Activated T-helper 17 cell treated with anti-CD3 and anti-CD28 coated beads, Interleukin-2, amount 50 U/mL, for 72 hours (primary cell): ENCODE data around the gene CSDE1. TPM values are rescaled to one million over a fixed set of nuclear protein-coding genes. Genes with fewer than 3 reads are reported as not detected.
A peak's percentile ranks its signal among the peaks of the same experiment; 100 is the strongest.

Experiments used
- ATAC-seq: fragments of 150-1000 bp; cut with Tn5 transposase; replicated peaks from 2 replicates; pipeline ENCODE4 v1.10.0; 2021; ENCODE audit warnings: mild to moderate bottlenecking, moderate library complexity
- H3K27ac Mint-ChIP-seq: one replicate; pipeline ENCODE4 v1.8.0; 2022; ENCODE audit warnings: mixed read lengths
- H3K27me3 Mint-ChIP-seq: one replicate; pipeline ENCODE4 v1.8.0; 2022; ENCODE audit warnings: mixed read lengths
- H3K36me3 Mint-ChIP-seq: one replicate; pipeline ENCODE4 v1.8.0; 2022; ENCODE audit warnings: low read depth, mild to moderate bottlenecking, mixed read lengths
- H3K4me1 Mint-ChIP-seq: one replicate; pipeline ENCODE4 v1.8.0; 2022; ENCODE audit warnings: mixed read lengths
- H3K4me3 Mint-ChIP-seq: one replicate; pipeline ENCODE4 v1.8.0; 2022; ENCODE audit warnings: mild to moderate bottlenecking, mixed read lengths
- H3K9me3 Mint-ChIP-seq: one replicate; pipeline ENCODE4 v1.8.0; 2022; ENCODE audit warnings: mixed read lengths
- total RNA-seq, 2 donors: library from RNA; stranded (reverse); gene quantifications; one replicate each; pipeline ENCODE4 v1.2.3, GENCODE V29; 2022

The CSDE1 gene
- total RNA-seq, 2 donors from 2014 or later = 465 to 604 TPM

- peak; percentile 98 for ATAC-seq
- H3K36me3 Mint-ChIP-seq = no peaks in the 10 kb centered on the region
- H3K27ac Mint-ChIP-seq = peak overlapping the region; percentile 20
- H3K27me3 Mint-ChIP-seq = no peaks in the 10 kb centered on the region
- peaks cover 4% of the 10 kb centered on the region for H3K4me1 Mint-ChIP-seq
- peak overlapping the region; percentile 83 for H3K4me3 Mint-ChIP-seq
- H3K9me3 Mint-ChIP-seq = no peaks in the 10 kb centered on the region
Measured at GRCh38 chr1:114670083-114671010, 87.4 kb downstream of the CSDE1 start.

GRCh38 chr1:114669562-114670082, 88.2 kb downstream of the CSDE1 start, which contains the start of gene DENND2C:
DENND2C (minus strand) TSS chr1:114670049; CDS start chr1:114625984, 44,065 bp downstream.
- no peaks in the 10 kb centered on the region for H3K36me3 Mint-ChIP-seq
- peak within 1 kb of the TSS; percentile 20 for H3K27ac Mint-ChIP-seq
- H3K27me3 Mint-ChIP-seq = no peaks in the 10 kb centered on the region
- peak within 1 kb of the TSS; percentile 83 for H3K4me3 Mint-ChIP-seq
- peak; percentile 74 for ATAC-seq
- H3K4me1 Mint-ChIP-seq = peaks cover 4% of the 10 kb centered on the region
- H3K9me3 Mint-ChIP-seq = no peaks in the 10 kb centered on the region

GRCh38 chr1:114668784-114669561, 88.8 kb downstream of the CSDE1 start:
- Mint-ChIP-seq H3K27ac (no peak overlapping the region), H3K36me3 (no peaks in the 10 kb centered on the region), H3K4me3 (peak overlapping the region; percentile 83), H3K9me3 (no peaks in the 10 kb centered on the region), H3K4me1 (peaks cover 4% of the 10 kb centered on the region), H3K27me3 (no peaks in the 10 kb centered on the region)
- ATAC-seq = no peak

- Mint-ChIP-seq H3K36me3 (no peaks in the 10 kb centered on the region), H3K27me3 (no peaks in the 10 kb centered on the region), H3K4me3 (peak overlapping the region; percentile 83), H3K4me1 (peaks cover 4% of the 10 kb centered on the region), H3K9me3 (no peaks in the 10 kb centered on the region), H3K27ac (no peak overlapping the region)
- ATAC-seq = no peak
Measured at GRCh38 chr1:114668373-114668772, 89.4 kb downstream of the CSDE1 start.

- no peak for ATAC-seq
- Mint-ChIP-seq H3K4me3 (no peak overlapping the region), H3K36me3 (no peaks in the 10 kb centered on the region), H3K27me3 (no peaks in the 10 kb centered on the region), H3K27ac (no peak overlapping the region), H3K9me3 (no peaks in the 10 kb centered on the region), H3K4me1 (peaks cover 4% of the 10 kb centered on the region)
Measured at GRCh38 chr1:114666954-114667353, 90.8 kb downstream of the CSDE1 start.

Other genes with a start within 250 kb of the CSDE1 start
- 10 to 100 TPM; 36.6 to 45.9 TPM for gene TRIM33, start 246.8 kb downstream of the CSDE1 start, total RNA-seq
- gene BCAS2, start 176.4 kb downstream of the CSDE1 start, total RNA-seq = 10 to 100 TPM; 39.3 to 50.4 TPM
- gene DENND2C, start 87.9 kb downstream of the CSDE1 start, total RNA-seq = 1 to 10 TPM; 1.0 to 1.4 TPM
- not detected for gene AMPD1, start 62.4 kb downstream of the CSDE1 start, total RNA-seq
- 10 to 100 TPM; 45.5 to 54.8 TPM for gene NRAS, start 41.2 kb downstream of the CSDE1 start, total RNA-seq
- 10 to 100 TPM; 55.9 to 86.3 TPM for gene SIKE1, start 22.7 kb upstream of the CSDE1 start, total RNA-seq
- gene SYCP1, start 96.9 kb upstream of the CSDE1 start, total RNA-seq = not detected